Diencephalon (tissue), 1 donor: ENCODE data around the gene CA6. TPM values are rescaled to one million over a fixed set of nuclear protein-coding genes. Genes with fewer than 3 reads are reported as not detected.

Experiments used
- small RNA-seq: library from RNA; depleted of rRNA; stranded (forward); fragments of <200 nt; gene quantifications from one replicate; pipeline ENCODE3, GENCODE V24; 2014
- total RNA-seq: library from RNA; depleted of rRNA; stranded (reverse); fragments of >200 nt; gene quantifications from one replicate; pipeline ENCODE4 v1.2.3, GENCODE V29; 2014

Gene CA6
- not detected for total RNA-seq

DNA sequence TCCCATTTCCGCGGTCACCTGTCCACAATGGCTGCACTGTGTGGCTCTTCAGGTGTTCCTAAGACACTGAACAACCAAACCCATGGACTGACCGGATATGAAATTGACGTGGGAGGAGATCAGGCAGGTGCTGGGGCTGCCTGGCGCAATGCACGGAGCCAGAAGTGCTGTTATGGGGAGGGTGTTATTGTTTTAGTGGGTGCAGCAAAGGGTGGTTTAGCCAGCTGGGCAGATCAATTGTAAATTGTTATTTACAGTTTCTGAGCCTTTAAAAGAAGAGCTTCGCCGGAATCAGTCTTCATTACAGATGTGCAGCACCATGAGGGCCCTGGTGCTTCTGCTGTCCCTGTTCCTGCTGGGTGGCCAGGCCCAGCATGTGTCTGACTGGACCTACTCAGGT, at the start of gene CA6:
CA6 (plus strand) TSS at position 301 of the 400 bp plus-strand sequence; CDS start at position 320, 19 bp downstream.

Small RNAs within 50 kb of the gene (small RNA-seq; reads per million reads assigned to genes)
- not detected for gene AL139415.2
- gene RN7SL451P = not detected

Other genes with a start within 250 kb of the CA6 start
- 1,175 TPM for gene RERE, start 128.2 kb upstream of the CA6 start, total RNA-seq
- 380 TPM for gene ENO1, start 67.2 kb upstream of the CA6 start, total RNA-seq
- not detected for gene SLC2A7, start 80.6 kb downstream of the CA6 start, total RNA-seq
- 2.8 TPM for gene SLC2A5, start 123.8 kb downstream of the CA6 start, total RNA-seq
- gene GPR157, start 183.2 kb downstream of the CA6 start, total RNA-seq = 0.69 TPM